K562 (cell line): ENCODE measurements around the gene PALM3. TPM values are rescaled to one million over a fixed set of nuclear protein-coding genes. Genes with fewer than 3 reads are reported as not detected.

ENCODE experiments used
- ARID2 ChIP-seq: fragments of 450-650 bp; IDR thresholded peaks from 2 replicates; pipeline ENCODE4 v1.6.1; 2017; ENCODE audit warnings: antibody characterized with exemption, mild to moderate bottlenecking
- BHLHE40 ChIP-seq: IDR thresholded peaks from 2 replicates; pipeline ENCODE4 v1.6.1; 2011; ENCODE audit warnings: low read length, improper control_type of control experiment
- FOSL1 ChIP-seq: fragments of 200-800 bp; sonication (Bioruptor generic); conservative IDR thresholded peaks from 2 replicates; pipeline ENCODE4 v1.6.1; 2016; ENCODE audit warnings: missing genetic modification characterization, missing compliant biosample characterization
- HNRNPL ChIP-seq: fragments of 200-400 bp; formaldehyde crosslinking; IDR thresholded peaks from 2 replicates; pipeline ENCODE4 v1.6.1; 2017; ENCODE audit warnings: low read depth, mild to moderate bottlenecking, low read length
- SMAD1 ChIP-seq: fragments of 150-350 bp; IDR thresholded peaks from 2 replicates; pipeline ENCODE4 v1.6.1; 2014; ENCODE audit warnings: low read length, low read depth; ENCODE audit not compliant: partially characterized antibody
- SMARCB1 ChIP-seq: IDR thresholded peaks from 2 replicates; pipeline ENCODE4 v1.6.1; 2011; ENCODE audit warnings: improper control_type of control experiment, low read depth; ENCODE audit not compliant: insufficient read length
- TAF1 ChIP-seq: IDR thresholded peaks from 2 replicates; pipeline ENCODE4 v1.6.1; 2011; ENCODE audit warnings: mild to moderate bottlenecking, low read length, moderate library complexity; ENCODE audit not compliant: insufficient read depth, control insufficient read depth, severe bottlenecking; ENCODE audit errors: extremely low read depth
- YY1 ChIP-seq, 3 experiments: IDR thresholded peaks; 2 replicates each; pipeline ENCODE4 v1.6.1; 2011; ENCODE audit warnings: low read length in 2 of 3, mild to moderate bottlenecking in 2 of 3, moderate library complexity in 2 of 3, borderline replicate concordance in 1 of 3, control low read depth in 1 of 3, low read depth in 1 of 3; ENCODE audit not compliant: insufficient read depth in 3 of 3, insufficient replicate concordance in 2 of 3, control insufficient read depth in 1 of 3, insufficient read length in 1 of 3; ENCODE audit errors: extremely low read depth in 1 of 3
- ZBTB7A ChIP-seq: IDR thresholded peaks from 2 replicates; pipeline ENCODE4 v1.6.1; 2011; ENCODE audit warnings: low read depth, mild to moderate bottlenecking, low read length, moderate library complexity, borderline replicate concordance; ENCODE audit not compliant: control insufficient read depth
- ZFP1 ChIP-seq: fragments of 450-650 bp; formaldehyde crosslinking; IDR thresholded peaks from 2 replicates; pipeline ENCODE4 v1.4.0; 2020; ENCODE audit warnings: mild to moderate bottlenecking, mixed read lengths
- ZNF263 ChIP-seq: sonication (generic); formaldehyde crosslinking; IDR thresholded peaks from 2 replicates; pipeline ENCODE4 v1.8.0; 2022; ENCODE audit warnings: mild to moderate bottlenecking, missing genetic modification reagents, borderline replicate concordance
- ZNF384 ChIP-seq: IDR thresholded peaks from 2 replicates; pipeline ENCODE4 v1.6.1; 2012; ENCODE audit warnings: low read depth, low read length, improper control_type of control experiment
- ZNF512 ChIP-seq: IDR thresholded peaks from 2 replicates; pipeline ENCODE4 v1.6.1; 2016; ENCODE audit warnings: missing genetic modification characterization, missing compliant biosample characterization
- ZNF589 ChIP-seq: fragments of 200-800 bp; sonication (Bioruptor generic); IDR thresholded peaks from 2 replicates; pipeline ENCODE4 v1.6.1; 2016; ENCODE audit warnings: low read depth, missing genetic modification characterization, missing compliant biosample characterization
- ZNF639 ChIP-seq, 2 experiments: fragments of 200-800 bp in 1 of 2; sonication (Bioruptor generic) in 1 of 2; sonication (generic) in 1 of 2; formaldehyde crosslinking in 1 of 2; IDR thresholded peaks in 1 of 2; conservative IDR thresholded peaks in 1 of 2; 2 replicates each; pipeline versions ENCODE4 v1.5.0 to v1.6.1; 2016 to 2020; ENCODE audit warnings: missing compliant biosample characterization in 1 of 2, missing genetic modification characterization in 1 of 2, missing genetic modification reagents in 1 of 2
- polyA plus RNA-seq, 8 experiments: library from polyadenylated mRNA; depleted of rRNA in 4 of 8; stranded (reverse) in 5 of 8; unstranded in 3 of 8; fragments of >200 nt; fragmentation: Nextera tagmentation in 2 of 8; fragmentation: Illumina TruSeq in 1 of 8; extraction: Ambion mirVana in 2 of 8; extraction: Trizol in 1 of 8; gene quantifications; 2 replicates each; pipeline versions ENCODE4 v1.2.1 to v1.2.3, GENCODE V29; 2011 to 2014; ENCODE audit warnings: inconsistent platforms in 1 of 8, missing spikeins in 1 of 8
- total RNA-seq, 7 experiments: library from RNA; depleted of rRNA in 6 of 7; stranded (reverse); fragments of >200 nt in 6 of 7; fragmentation: Illumina TruSeq in 2 of 7; extraction: Trizol in 2 of 7; gene quantifications; 2 replicates each; pipeline versions ENCODE4 v1.2.1 to v1.2.3, GENCODE V29; 2011 to 2021; ENCODE audit warnings: low replicate concordance in 1 of 7
- TF ChIP-seq, protein P1 (sequence below): fragments of 250-450 bp; sonication (Bioruptor Pico); IDR thresholded peaks from 2 replicates; pipeline ENCODE4 v1.8.0; 2022; ENCODE audit warnings: moderate library complexity, mild to moderate bottlenecking, inconsistent platforms
- TF ChIP-seq, protein P2 (sequence below): fragments of 250-450 bp; sonication (Bioruptor Pico); IDR thresholded peaks from 2 replicates; pipeline ENCODE4 v1.4.0; 2020; ENCODE audit warnings: mild to moderate bottlenecking
- TF ChIP-seq, protein P3 (sequence below): fragments of 200-800 bp; sonication (Bioruptor generic); IDR thresholded peaks from 2 replicates; pipeline ENCODE4 v1.6.1; 2017; ENCODE audit warnings: missing genetic modification characterization, missing compliant biosample characterization
- TF ChIP-seq, protein P4 (sequence below): fragments of 250-450 bp; sonication (Bioruptor Pico); IDR thresholded peaks from 2 replicates; pipeline ENCODE4 v1.9.0; 2021; ENCODE audit warnings: mild to moderate bottlenecking

Gene PALM3
- total and polyA plus RNA-seq, 9 of the 15 experiments (the other 6 are each of a cell fraction or from before 2014, with no cell fraction given) = 0.07 to 9.3 (median 3.3) TPM

- TF ChIP-seq SMAD1 (no peak), HNRNPL (no peak), TAF1 (peak; percentile 7), YY1 (IDR thresholded peaks at IDR 0.05; ENCODE audit: borderline replicate concordance in 1 of 3, control insufficient read depth in 1 of 3, extremely low read depth in 1 of 3, insufficient read depth in 3 of 3, insufficient read length in 1 of 3, insufficient replicate concordance in 2 of 3, low read depth in 1 of 3, low read length in 2 of 3) (peak in 1 of 3 experiments; percentile 4), SMARCB1 (no peak), ZNF384 (peak; percentile 90), ZNF263 (CRISPR knock-in tag) (peak; percentile 79; the same call in 1 of the 2 replicates), ZNF639 (CRISPR knock-in tag; conservative IDR thresholded peaks at IDR 0.05 in 1 of 2, IDR thresholded peaks at IDR 0.05 in 1 of 2) (peak in 1 of 2 experiments; percentile 96; a peak in 2 of 4 replicates), ZFP1 (no peak), ARID2 (no peak), BHLHE40 (peak; percentile 45; the same call in 1 of the 2 replicates), FOSL1 (tag) (0 out of 2 replicates have a peak, but pooled peaks have one; percentile 18), ZNF512 (tag) (no peak), ZNF589 (no peak), ZBTB7A (peak; percentile 13; the same call in 1 of the 2 replicates)
- TF ChIP-seq, protein P1, sequence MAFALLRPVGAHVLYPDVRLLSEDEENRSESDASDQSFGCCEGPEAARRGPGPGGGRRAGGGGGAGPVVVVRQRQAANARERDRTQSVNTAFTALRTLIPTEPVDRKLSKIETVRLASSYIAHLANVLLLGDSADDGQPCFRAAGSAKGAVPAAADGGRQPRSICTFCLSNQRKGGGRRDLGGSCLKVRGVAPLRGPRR (CRISPR knock-in tag) = no peak
- TF ChIP-seq, protein P2, sequence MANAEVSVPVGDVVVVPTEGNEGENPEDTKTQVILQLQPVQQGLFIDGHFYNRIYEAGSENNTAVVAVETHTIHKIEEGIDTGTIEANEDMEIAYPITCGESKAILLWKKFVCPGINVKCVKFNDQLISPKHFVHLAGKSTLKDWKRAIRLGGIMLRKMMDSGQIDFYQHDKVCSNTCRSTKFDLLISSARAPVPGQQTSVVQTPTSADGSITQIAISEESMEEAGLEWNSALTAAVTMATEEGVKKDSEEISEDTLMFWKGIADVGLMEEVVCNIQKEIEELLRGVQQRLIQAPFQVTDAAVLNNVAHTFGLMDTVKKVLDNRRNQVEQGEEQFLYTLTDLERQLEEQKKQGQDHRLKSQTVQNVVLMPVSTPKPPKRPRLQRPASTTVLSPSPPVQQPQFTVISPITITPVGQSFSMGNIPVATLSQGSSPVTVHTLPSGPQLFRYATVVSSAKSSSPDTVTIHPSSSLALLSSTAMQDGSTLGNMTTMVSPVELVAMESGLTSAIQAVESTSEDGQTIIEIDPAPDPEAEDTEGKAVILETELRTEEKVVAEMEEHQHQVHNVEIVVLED (CRISPR knock-in tag) = peak; percentile 39; the same call in 1 of the 2 replicates
- TF ChIP-seq, protein P3, sequence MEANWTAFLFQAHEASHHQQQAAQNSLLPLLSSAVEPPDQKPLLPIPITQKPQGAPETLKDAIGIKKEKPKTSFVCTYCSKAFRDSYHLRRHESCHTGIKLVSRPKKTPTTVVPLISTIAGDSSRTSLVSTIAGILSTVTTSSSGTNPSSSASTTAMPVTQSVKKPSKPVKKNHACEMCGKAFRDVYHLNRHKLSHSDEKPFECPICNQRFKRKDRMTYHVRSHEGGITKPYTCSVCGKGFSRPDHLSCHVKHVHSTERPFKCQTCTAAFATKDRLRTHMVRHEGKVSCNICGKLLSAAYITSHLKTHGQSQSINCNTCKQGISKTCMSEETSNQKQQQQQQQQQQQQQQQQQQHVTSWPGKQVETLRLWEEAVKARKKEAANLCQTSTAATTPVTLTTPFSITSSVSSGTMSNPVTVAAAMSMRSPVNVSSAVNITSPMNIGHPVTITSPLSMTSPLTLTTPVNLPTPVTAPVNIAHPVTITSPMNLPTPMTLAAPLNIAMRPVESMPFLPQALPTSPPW (CRISPR knock-in tag) = peak; percentile 99
- TF ChIP-seq, protein P4, sequence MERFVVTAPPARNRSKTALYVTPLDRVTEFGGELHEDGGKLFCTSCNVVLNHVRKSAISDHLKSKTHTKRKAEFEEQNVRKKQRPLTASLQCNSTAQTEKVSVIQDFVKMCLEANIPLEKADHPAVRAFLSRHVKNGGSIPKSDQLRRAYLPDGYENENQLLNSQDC (CRISPR knock-in tag) = no peak
Observed at GRCh38 chr19:14090509-14091080, 28.7 kb upstream of the PALM3 start, which contains the start of gene SAMD1 (continued).
